Measurements from ENCODE around the gene AMMECR1.

AMMECR1 gene

DNA sequence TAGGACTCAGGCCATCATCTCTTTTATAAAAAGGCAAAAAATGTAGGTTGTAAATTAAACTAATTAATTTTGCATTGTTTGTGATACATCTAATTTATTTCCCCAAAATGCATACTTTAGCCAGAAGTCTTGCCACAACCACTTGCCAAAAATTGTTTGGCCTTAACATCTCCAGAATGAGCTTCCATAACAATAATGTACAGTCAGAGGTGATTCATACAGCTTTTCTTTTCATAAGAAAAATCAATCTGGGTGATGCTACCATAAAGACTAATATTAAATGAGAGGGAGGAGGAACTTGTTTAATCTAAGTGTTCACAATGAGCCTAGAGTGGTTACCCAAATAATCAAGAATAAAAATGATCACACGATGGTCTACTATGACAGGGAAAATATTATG is 59.3 kb downstream of the AMMECR1 start:
- TF ChIP-seq, protein P1, sequence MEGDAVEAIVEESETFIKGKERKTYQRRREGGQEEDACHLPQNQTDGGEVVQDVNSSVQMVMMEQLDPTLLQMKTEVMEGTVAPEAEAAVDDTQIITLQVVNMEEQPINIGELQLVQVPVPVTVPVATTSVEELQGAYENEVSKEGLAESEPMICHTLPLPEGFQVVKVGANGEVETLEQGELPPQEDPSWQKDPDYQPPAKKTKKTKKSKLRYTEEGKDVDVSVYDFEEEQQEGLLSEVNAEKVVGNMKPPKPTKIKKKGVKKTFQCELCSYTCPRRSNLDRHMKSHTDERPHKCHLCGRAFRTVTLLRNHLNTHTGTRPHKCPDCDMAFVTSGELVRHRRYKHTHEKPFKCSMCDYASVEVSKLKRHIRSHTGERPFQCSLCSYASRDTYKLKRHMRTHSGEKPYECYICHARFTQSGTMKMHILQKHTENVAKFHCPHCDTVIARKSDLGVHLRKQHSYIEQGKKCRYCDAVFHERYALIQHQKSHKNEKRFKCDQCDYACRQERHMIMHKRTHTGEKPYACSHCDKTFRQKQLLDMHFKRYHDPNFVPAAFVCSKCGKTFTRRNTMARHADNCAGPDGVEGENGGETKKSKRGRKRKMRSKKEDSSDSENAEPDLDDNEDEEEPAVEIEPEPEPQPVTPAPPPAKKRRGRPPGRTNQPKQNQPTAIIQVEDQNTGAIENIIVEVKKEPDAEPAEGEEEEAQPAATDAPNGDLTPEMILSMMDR (IDR thresholded peaks at IDR 0.05; ENCODE audit: poor library complexity, severe bottlenecking) = no peak
- no peaks in the 10 kb centered on the region for H3K36me3 ChIP-seq (ENCODE audit: low read depth)
- peaks cover 5% of the 10 kb centered on the region for H3K4me1 ChIP-seq (ENCODE audit: insufficient read depth, poor library complexity, severe bottlenecking)
- no peak for DNase-seq (ENCODE audit: low spot score)
- H3K27me3 ChIP-seq (ENCODE audit: insufficient read depth, poor library complexity, severe bottlenecking) = no peaks in the 10 kb centered on the region
- no peaks in the 10 kb centered on the region for H3K9me3 ChIP-seq (ENCODE audit: severe bottlenecking)
- H3K4me3 ChIP-seq (ENCODE audit: severe bottlenecking) = no peak overlapping the region
- ATAC-seq (ENCODE audit: low read depth) = peak; percentile 58; the same call in 2 of the 3 replicates
- no peak overlapping the region for H3K27ac ChIP-seq (ENCODE audit: poor library complexity, severe bottlenecking)

DNA sequence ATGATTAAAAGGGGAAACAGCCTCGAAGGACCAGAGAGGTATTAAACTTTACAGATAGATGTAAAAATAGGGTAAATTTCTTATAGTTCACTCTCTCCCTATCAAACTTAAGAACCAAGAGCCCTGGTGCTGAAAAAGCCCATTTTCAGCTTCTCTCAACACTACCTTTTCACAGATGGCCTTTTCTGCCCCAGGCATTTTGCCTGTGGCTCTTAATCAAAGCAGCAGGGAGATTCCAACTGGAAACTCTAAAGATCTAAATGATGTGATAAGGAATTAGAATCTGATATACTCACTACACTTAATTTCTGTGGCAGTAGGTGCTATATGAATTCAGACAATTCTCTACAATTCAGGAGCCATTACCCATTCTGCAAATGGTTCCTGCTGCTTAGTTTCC is 60.0 kb downstream of the AMMECR1 start:
- no peak overlapping the region for H3K27ac ChIP-seq (ENCODE audit: poor library complexity, severe bottlenecking)
- H3K4me3 ChIP-seq (ENCODE audit: severe bottlenecking) = no peak overlapping the region
- H3K36me3 ChIP-seq (ENCODE audit: low read depth) = no peaks in the 10 kb centered on the region
- ATAC-seq (ENCODE audit: low read depth) (no peak), DNase-seq (ENCODE audit: low spot score) (no peak)
- H3K27me3 ChIP-seq (ENCODE audit: insufficient read depth, poor library complexity, severe bottlenecking) = no peaks in the 10 kb centered on the region
- no peaks in the 10 kb centered on the region for H3K9me3 ChIP-seq (ENCODE audit: severe bottlenecking)
- H3K4me1 ChIP-seq (ENCODE audit: insufficient read depth, poor library complexity, severe bottlenecking) = peaks cover 5% of the 10 kb centered on the region
- TF ChIP-seq, protein P1 (IDR thresholded peaks at IDR 0.05; ENCODE audit: poor library complexity, severe bottlenecking) = no peak

DNA sequence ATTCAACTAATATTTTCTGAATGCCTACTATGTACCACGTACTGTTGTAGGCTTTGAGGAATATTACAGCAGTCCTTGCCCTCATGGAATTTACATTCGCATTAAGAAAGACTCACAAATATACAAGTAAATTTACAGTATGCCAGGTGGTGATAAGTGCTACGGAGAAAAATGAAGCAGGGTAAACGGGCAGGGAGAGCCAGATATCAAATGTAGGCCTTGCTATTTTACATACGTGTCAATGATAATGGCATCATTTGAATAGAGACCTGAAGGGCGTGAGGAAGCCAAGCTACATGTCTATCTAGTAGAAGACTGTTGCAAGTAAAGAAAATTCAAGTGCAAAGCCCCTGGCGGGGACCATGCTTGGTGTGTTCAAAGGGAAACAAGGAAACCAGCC is 65.2 kb downstream of the AMMECR1 start:
- H3K9me3 ChIP-seq (ENCODE audit: severe bottlenecking) = no peaks in the 10 kb centered on the region
- TF ChIP-seq, protein P1 (IDR thresholded peaks at IDR 0.05; ENCODE audit: poor library complexity, severe bottlenecking) = no peak
- H3K4me3 ChIP-seq (ENCODE audit: severe bottlenecking) = no peak overlapping the region
- no peaks in the 10 kb centered on the region for H3K36me3 ChIP-seq (ENCODE audit: low read depth)
- no peaks in the 10 kb centered on the region for H3K27me3 ChIP-seq (ENCODE audit: insufficient read depth, poor library complexity, severe bottlenecking)
- ATAC-seq (ENCODE audit: low read depth) (no peak), DNase-seq (ENCODE audit: low spot score) (no peak)
- H3K27ac ChIP-seq (ENCODE audit: poor library complexity, severe bottlenecking) = no peak overlapping the region
- H3K4me1 ChIP-seq (ENCODE audit: insufficient read depth, poor library complexity, severe bottlenecking) = no peaks in the 10 kb centered on the region

DNA sequence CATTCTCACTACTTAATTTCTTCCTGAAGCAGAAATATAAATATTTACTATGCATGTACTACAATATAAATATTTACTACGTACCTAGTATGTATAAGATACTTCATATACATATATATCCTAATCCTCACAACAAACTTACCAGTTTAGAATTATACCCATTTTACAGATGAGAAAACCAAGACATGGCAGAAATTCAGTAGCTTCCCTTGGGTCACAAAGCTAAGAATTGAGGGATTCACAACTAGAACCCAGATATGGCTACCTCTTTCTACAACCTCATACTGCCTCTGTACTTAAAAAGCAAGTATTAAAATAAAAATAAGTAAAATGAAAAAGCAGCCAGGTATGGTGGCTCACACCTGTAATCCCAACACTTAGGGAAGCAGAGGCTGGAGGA is 65.9 kb downstream of the AMMECR1 start:
- no peaks in the 10 kb centered on the region for H3K36me3 ChIP-seq (ENCODE audit: low read depth)
- TF ChIP-seq, protein P1 (IDR thresholded peaks at IDR 0.05; ENCODE audit: poor library complexity, severe bottlenecking) = no peak
- DNase-seq (ENCODE audit: low spot score) (no peak), ATAC-seq (ENCODE audit: low read depth) (no peak)
- no peaks in the 10 kb centered on the region for H3K9me3 ChIP-seq (ENCODE audit: severe bottlenecking)
- no peak overlapping the region for H3K27ac ChIP-seq (ENCODE audit: poor library complexity, severe bottlenecking)
- H3K4me3 ChIP-seq (ENCODE audit: severe bottlenecking) = no peak overlapping the region
- H3K27me3 ChIP-seq (ENCODE audit: insufficient read depth, poor library complexity, severe bottlenecking) = no peaks in the 10 kb centered on the region
- no peaks in the 10 kb centered on the region for H3K4me1 ChIP-seq (ENCODE audit: insufficient read depth, poor library complexity, severe bottlenecking)

DNA sequence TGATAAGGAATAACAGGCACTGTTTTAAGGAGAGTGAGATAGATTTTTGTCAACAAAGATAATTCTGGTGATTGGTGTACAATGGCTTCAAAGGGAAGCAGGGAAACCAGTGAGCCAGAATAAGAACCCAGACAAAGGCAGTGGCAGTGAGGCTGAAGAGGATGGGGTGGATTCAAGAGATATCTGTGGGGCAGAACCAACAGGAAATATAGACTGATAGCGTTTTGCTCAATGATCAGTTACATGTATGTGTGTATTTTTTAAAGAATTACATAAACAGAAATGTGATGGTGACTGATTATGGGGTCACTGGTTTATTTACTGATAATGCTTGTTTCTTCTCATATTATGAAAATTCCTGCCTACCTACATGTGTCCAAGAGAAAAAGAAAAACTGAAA is 66.4 kb downstream of the AMMECR1 start:
- H3K27me3 ChIP-seq (ENCODE audit: insufficient read depth, poor library complexity, severe bottlenecking) = no peaks in the 10 kb centered on the region

More for the DNA sequence above, 66.4 kb downstream of the AMMECR1 start:
- Histone ChIP-seq H3K27ac (ENCODE audit: poor library complexity, severe bottlenecking) (no peak overlapping the region), H3K9me3 (ENCODE audit: severe bottlenecking) (no peaks in the 10 kb centered on the region), H3K36me3 (ENCODE audit: low read depth) (no peaks in the 10 kb centered on the region), H3K4me1 (ENCODE audit: insufficient read depth, poor library complexity, severe bottlenecking) (no peaks in the 10 kb centered on the region), H3K4me3 (ENCODE audit: severe bottlenecking) (no peak overlapping the region)
- TF ChIP-seq, protein P1 (IDR thresholded peaks at IDR 0.05; ENCODE audit: poor library complexity, severe bottlenecking) = no peak
- ATAC-seq (ENCODE audit: low read depth) = no peak
- DNase-seq (ENCODE audit: low spot score) = no peak

Data from RWPE2 (cell line).